ENCODE results near the gene FREM1.

FREM1 gene

GRCh38 chr9:14752871-14753270 is 157.4 kb downstream of the FREM1 start:
- DNase-seq: no peak

GRCh38 chr9:14752271-14752670 is 158.0 kb downstream of the FREM1 start:
- DNase-seq: no peak

GRCh38 chr9:14750821-14751220 is 159.4 kb downstream of the FREM1 start:
- DNase-seq: no peak

- no peak for DNase-seq
Measured at GRCh38 chr9:14749741-14750211, 160.5 kb downstream of the FREM1 start.

- no peak for DNase-seq
Measured at GRCh38 chr9:14748373-14748772, 161.9 kb downstream of the FREM1 start.

- no peak for DNase-seq
Measured at GRCh38 chr9:14747111-14747510, 163.1 kb downstream of the FREM1 start.

GRCh38 chr9:14746626-14747025 is 163.6 kb downstream of the FREM1 start:
- no peak for DNase-seq

GRCh38 chr9:14744768-14745167 is 165.5 kb downstream of the FREM1 start:
- DNase-seq: no peak

- no peak for DNase-seq
Measured at GRCh38 chr9:14741369-14741768, 168.9 kb downstream of the FREM1 start.

- DNase-seq: no peak
Measured at GRCh38 chr9:14733133-14733532, 177.1 kb downstream of the FREM1 start.

- DNase-seq: no peak
Measured at GRCh38 chr9:14731294-14731981, 178.8 kb downstream of the FREM1 start.

GRCh38 chr9:14730461-14730898 is 179.7 kb downstream of the FREM1 start:
- DNase-seq: no peak

- no peak for DNase-seq
Measured at GRCh38 chr9:14723301-14723700, 186.9 kb downstream of the FREM1 start.

- peak; percentile 18 for DNase-seq
Measured at GRCh38 chr9:14722391-14723035, 187.7 kb downstream of the FREM1 start, which contains the start of gene CER1. TSS of gene CER1 (minus strand) at chr9:14722733. CDS start at chr9:14722672, 61 bp downstream.

- DNase-seq: no peak
Measured at GRCh38 chr9:14719231-14719923, 190.9 kb downstream of the FREM1 start.

- peak; percentile 3 for DNase-seq
Measured at GRCh38 chr9:14715102-14715501, 195.1 kb downstream of the FREM1 start.

GRCh38 chr9:14713187-14713767 is 197.0 kb downstream of the FREM1 start:
- DNase-seq: no peak

GRCh38 chr9:14710804-14711203 is 199.4 kb downstream of the FREM1 start:
- DNase-seq: peak; percentile 75

GRCh38 chr9:14706530-14707140 is 203.6 kb downstream of the FREM1 start:
- no peak for DNase-seq

GRCh38 chr9:14705079-14705478 is 205.1 kb downstream of the FREM1 start:
- DNase-seq: no peak

GRCh38 chr9:14704281-14704680 is 205.9 kb downstream of the FREM1 start:
- no peak for DNase-seq

GRCh38 chr9:14702200-14702720 is 208.0 kb downstream of the FREM1 start:
- DNase-seq: no peak

Data from fibroblast of skin of back (primary cell).